GM18507 (cell line): ENCODE data around the gene GPLD1.
"Not testable (repeated sequence)": the region's sequence is repeated elsewhere in the genome, so short reads cannot be mapped to it uniquely, and the experiment has no call there.

Experiments used
- DNase-seq: peaks from one replicate; pipeline ENCODE4 v3.0.0; 2011; ENCODE audit warnings: low read depth; ENCODE audit not compliant: insufficient read length; ENCODE audit errors: extremely low spot score
- FAIRE-seq: peaks from 2 replicates; lab custom pipeline; 2011; peaks lifted over from hg19 to GRCh38; lab: Jason Lieb, UNC

Gene GPLD1

DNA sequence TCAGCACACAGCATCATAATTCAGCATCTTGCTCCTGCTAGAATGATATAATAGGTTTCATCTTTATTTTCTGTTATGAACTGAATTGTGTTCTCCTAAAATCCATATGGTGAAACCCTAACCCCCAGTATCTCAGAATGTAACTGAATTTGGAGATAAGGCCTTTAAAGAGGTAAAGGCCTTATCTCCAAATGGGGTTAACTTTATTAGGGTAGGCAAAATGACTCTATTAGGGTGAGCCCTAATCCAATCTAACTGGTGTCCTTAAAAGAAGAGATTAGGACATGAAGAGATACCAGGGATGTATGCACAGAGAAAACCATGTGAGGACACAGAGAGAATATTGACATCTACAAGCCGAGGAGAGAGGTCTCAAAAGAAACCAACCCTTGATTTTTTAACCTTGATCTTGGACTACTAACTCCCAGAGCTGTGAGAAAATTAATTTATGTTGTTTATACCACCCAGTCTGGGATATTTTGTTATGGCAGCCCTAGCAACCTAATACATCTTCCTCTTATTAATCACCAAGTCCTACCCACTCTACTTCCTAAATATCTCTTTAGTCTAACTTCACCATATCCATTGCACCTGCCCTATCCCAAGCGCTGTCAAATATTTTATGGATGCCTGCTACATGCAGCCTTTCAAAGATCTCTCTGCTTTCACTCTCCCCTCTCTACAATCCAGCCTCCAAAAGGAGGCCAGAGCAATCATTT is 95.2 kb downstream of the GPLD1 start:
- no peak for DNase-seq
- FAIRE-seq, result no peak

DNA sequence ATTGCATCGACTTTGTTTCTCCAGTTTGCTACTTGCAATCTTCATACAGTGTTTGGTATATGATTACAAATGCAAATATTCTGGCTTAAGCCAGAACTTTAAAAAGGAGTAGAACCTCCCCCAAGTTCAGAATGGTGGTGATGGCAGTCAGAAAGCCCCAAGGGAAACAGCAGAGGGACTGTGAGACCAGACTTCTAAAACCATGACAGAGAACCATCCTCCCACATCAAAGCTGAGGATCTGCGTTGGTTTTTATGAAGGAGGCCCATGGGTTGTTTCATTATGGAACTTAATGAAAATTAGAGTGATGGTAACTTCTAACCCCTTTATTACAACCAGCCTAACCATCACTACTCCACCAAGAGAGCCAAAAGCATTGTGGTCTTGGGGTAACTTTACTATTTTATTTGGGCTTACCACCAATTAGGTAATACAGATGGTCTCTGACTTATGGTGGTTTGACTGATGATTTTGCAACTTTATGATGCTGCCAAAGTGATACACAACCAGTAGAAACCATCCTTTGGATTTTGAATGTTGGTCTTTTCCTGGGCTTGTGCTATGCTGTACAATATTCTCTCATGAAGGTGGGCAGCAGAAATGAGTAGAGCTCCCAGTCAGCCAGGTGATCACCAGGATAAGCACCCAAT is 97.5 kb downstream of the GPLD1 start:
- FAIRE-seq (peak; percentile 71), DNase-seq (no peak)

DNA sequence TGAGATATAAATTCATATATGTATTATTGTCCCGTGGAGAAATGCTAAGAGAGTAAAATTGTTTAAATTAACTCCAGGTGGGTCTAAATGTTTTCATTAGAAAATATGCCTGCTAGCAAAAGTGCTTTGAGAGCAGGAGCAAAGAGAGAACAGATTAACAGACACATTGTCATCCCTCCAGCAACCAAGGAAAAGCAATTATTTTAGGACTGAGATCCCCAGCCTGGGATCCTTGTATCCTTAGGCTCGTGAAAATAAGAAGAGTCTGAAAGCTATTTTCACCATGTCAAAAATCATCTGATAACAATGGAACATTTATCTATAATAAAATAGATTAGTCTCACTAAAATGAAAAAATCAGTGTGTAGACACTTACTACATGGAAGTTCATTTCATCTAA is 98.2 kb downstream of the GPLD1 start:
- FAIRE-seq, result no peak
- no peak for DNase-seq

DNA sequence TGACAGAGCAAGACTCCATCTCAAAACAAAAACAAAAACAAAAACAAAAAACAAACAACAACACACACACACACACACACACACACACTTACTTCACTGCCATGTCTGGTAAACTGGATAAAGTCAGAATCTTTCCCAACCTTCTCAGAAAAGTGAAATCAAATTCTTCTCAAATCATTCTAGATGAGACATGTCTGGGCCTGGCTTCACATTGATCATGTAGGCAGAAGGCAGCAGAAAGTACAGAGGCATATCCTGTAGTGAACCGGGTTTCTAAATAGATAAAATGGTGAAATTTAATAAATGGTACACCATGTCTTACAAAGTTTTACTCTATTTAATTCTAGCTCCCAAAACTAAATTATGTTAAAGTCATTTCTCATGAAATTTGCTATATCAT is 101.6 kb downstream of the GPLD1 start:
- FAIRE-seq (no peak), DNase-seq (no peak)

DNA sequence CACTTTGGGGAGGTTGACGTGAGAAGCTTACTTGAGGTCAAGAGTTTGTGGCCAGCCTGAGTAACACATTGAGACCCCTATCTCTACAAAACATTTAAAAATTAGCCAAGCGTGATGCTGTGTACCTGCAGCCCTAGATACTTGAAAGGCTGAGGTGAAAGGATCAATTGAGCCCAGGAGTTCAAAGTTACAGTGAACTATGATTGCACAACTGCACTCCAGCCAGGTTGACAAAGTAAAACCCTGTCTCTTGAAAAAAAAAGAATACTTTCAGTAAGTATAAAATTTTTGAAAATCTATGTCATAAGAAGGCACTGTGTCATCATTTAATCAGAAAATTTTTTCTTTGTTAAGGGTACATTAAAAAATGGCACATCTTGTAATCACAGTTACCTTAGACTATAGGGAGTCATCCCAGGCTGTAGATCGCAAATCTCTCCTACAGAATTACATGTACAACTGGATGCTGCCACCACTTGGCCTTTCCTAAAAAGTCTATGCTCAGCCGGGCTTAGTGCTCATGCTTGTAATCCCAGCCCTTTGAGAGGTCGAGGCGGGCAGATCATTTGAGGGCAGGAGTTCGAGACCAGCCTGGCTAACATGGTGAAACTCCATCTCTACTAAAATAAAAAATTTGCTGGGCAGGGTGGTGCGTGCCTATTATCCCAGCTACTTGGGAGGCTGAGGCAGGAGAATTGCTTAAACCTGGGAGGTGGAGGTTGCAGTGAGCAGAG is 103.7 kb downstream of the GPLD1 start:
- no peak for DNase-seq
- peak; percentile 69 for FAIRE-seq

DNA sequence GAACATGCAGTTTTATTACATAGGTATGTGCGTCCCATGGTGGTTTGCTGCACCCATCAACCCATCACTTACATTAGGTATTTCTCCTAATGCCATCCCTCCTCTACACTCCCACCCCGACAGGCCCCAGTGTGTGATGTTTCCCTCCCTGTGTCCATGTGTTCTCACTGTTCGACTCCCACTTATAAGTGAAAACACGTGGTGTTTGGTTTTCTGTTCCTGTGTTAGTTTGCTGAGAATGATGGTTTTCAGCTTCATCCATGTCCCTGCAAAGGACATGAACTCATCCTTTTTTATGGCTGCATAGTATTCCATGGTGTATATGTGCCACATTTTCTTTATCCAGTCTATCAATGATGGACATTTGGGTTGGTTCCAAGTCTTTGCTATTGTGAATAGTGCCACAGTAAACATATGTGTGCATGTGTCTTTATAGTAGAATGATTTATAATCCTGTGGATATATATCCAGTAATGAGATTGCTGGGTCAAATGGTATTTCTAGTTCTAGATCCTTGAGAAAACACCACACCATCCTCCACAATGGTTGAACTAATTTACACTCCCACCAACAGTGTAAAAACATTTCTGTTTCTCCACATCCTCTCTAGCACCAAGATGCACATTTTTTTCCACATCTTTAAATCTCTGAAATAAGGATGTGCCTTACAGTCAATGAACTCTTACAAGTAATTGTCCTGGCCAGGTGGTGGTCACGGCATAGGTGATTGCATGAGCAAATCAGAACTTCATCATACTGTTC is 104.8 kb downstream of the GPLD1 start:
- not testable (repeated sequence) for DNase-seq, FAIRE-seq

DNA sequence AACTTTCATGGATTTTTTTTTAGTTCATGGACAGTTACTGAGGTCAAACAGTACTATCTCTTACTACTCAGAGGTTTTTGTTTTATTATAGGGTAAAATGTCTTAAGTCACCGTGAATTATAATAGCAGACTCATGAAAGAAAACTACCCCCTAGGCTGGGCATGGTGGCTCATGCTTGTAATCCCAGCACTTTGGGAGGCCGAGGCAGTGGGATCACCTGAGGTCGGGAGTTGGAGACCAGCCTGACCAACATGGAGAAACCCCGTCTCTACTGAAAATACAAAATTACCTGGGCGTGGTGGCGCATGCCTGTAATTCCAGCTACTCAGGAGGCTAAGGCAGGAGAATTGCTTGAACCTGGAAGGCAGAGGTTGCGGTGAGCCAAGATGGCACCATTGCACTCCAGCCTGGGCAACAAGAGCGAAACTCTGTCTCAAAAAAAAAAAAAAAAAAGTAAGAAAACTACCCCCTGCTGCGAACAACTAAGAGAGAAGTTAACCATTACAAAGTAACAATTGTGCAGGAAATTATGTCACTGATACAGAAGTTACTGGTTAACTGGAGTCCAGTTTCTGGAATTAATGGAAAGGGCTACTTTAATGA is 106.4 kb downstream of the GPLD1 start:
- not testable (repeated sequence) for FAIRE-seq, DNase-seq

DNA sequence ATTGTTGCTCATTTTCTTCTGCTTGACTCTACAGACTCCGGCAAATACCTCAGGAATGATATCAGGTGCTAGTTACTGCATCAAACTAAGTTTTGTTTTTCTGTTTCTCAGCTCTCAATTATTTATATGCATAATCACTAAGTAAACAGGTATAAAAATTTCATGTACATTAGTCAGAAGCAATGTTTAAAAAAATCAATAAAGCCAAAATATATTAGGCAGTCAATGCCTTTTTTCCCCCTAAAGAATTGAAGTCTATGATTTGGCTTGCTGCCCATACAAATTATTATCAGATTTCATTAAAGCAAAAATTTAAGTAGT is 107.2 kb downstream of the GPLD1 start:
- no peak for FAIRE-seq
- no peak for DNase-seq

DNA sequence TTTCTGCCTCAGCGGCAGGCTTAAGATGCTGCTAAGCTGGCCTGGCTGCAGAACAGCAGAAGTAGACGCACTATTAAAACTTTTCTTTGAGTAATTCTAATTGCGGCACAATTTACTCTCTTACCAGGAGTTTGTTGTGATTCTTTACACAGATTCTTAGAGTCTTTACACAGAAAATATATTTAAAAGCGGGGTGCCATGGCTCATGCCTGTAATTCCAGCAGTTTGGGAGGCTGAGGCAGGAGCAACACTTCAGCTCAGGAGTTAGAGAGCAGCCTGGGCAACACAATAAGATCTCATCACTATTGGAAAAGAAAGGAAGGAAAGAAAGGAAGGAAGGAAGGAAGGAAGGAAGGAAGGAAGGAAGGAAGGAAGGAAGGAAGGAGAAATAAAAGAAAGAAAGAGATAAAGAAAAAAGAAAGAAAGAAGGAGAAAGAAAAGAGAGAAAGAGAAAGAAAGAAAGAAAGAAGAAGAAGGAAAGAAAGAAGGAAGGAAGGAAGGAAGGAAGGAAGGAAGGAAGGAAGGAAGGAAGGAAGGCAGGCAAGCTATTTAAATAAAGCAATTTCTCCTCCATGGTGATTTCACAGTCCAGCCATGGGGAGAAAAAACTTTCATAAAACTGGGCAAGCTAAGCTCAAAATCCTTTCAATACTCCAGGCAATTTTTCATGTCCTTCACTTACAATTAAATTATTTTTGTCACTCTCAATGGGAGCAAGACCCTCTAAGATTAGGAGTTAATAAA is 107.7 kb downstream of the GPLD1 start:
- no peak for FAIRE-seq

DNA sequence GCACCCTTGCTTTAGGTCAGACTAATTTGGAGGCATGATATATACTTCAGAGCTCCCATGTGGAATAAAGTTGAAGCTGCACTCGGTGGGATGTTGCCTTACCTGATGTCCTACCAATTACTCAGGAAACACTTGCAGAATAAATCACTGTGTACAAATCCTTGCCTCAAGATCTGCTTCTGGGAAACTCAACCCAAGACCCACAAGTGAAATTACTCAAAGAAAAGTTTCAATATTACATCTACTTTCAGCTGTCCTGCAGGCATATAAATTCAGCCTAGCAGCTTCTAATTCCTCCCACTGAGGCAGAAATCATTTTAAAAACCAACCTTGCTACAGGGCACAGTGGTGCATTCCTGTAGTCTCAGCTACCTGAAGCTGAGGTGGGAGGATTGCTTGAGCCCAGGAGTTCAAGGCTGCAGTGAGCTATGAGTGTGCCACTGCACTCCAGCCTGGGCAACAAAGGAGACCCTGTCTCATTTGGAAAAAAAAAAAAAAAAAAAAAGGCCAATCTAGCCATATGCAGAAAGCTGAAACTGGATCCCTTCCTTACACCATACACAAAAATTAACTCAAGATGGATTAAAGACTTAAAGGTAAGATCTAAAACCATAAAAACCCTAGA is 110.8 kb downstream of the GPLD1 start:
- peak; percentile 45 for FAIRE-seq
- no peak for DNase-seq

More for the DNA sequence above, 107.7 kb downstream of the GPLD1 start:
- no peak for DNase-seq
